HFFc6 (cell line): Measurements from ENCODE around the gene CD82. TPM values are rescaled to one million over a fixed set of nuclear protein-coding genes. Genes with fewer than 3 reads are reported as not detected.

ENCODE experiments used
- DNase-seq: peaks from one replicate; pipeline ENCODE4 v3.0.0-alpha.2; 2018
- H3K27ac Mint-ChIP-seq: 2 replicates; pipeline ENCODE4 v1.8.0; 2020; ENCODE audit warnings: mild to moderate bottlenecking, mixed read lengths
- H3K27me3 Mint-ChIP-seq: 2 replicates; pipeline ENCODE4 v1.8.0; 2021; ENCODE audit warnings: mild to moderate bottlenecking, moderate library complexity, mixed read lengths; ENCODE audit not compliant: insufficient read depth
- H3K36me3 Mint-ChIP-seq: 2 replicates; pipeline ENCODE4 v1.8.0; 2021; ENCODE audit warnings: low read depth, mixed read lengths
- H3K4me1 Mint-ChIP-seq: 2 replicates; pipeline ENCODE4 v1.8.0; 2020; ENCODE audit warnings: low read depth, mixed read lengths
- H3K4me3 Mint-ChIP-seq: 2 replicates; pipeline ENCODE4 v1.8.0; 2020; ENCODE audit warnings: mild to moderate bottlenecking, moderate library complexity, mixed read lengths
- H3K9me3 Mint-ChIP-seq: 2 replicates; pipeline ENCODE4 v1.8.0; 2020; ENCODE audit warnings: mild to moderate bottlenecking, mixed read lengths
- CTCF ChIP-seq: fragments of 200-600 bp; sonication (generic); IDR thresholded peaks from 2 replicates; pipeline ENCODE4 v1.5.0; 2021; ENCODE audit warnings: antibody characterized with exemption, mild to moderate bottlenecking
- total RNA-seq, 6 experiments: library from RNA; stranded (reverse); fragmentation: NEBNext Ultra II Directional; extraction: Animal tissue kit (Norgen Biotek cat#: 25700); gene quantifications; 2 replicates in 1 of 6; 3 replicates in 5 of 6; pipeline ENCODE4 v1.2.3, GENCODE V29; 2021

Gene CD82
- total RNA-seq, 6 experiments from 2014 or later, result 17.3 to 31.7 (median 20.7) TPM

GRCh38 chr11:44575962-44576361 lies 10.5 kb downstream of the CD82 start:
- no peak overlapping the region for H3K4me3 Mint-ChIP-seq
- no peak for DNase-seq
- no peak for TF ChIP-seq CTCF
- H3K27ac Mint-ChIP-seq, result peak overlapping the region; percentile 48
- H3K4me1 Mint-ChIP-seq, result peaks cover 45% of the 10 kb centered on the region
- H3K36me3 Mint-ChIP-seq, result no peaks in the 10 kb centered on the region
- H3K9me3 Mint-ChIP-seq, result no peaks in the 10 kb centered on the region
- H3K27me3 Mint-ChIP-seq, result no peaks in the 10 kb centered on the region; the same call in none of the 2 replicates

- H3K36me3 Mint-ChIP-seq, result no peaks in the 10 kb centered on the region
- peaks cover 42% of the 10 kb centered on the region for H3K4me1 Mint-ChIP-seq
- H3K9me3 Mint-ChIP-seq, result no peaks in the 10 kb centered on the region
- DNase-seq, result no peak
- no peaks in the 10 kb centered on the region; the same call in none of the 2 replicates for H3K27me3 Mint-ChIP-seq
- TF ChIP-seq CTCF, result no peak
- no peak overlapping the region for H3K27ac Mint-ChIP-seq
- no peak overlapping the region for H3K4me3 Mint-ChIP-seq
These were observed 11.2 kb downstream of the CD82 start for GRCh38 chr11:44576656-44577055.

- no peaks in the 10 kb centered on the region for H3K9me3 Mint-ChIP-seq
- TF ChIP-seq CTCF, result no peak
- H3K27ac Mint-ChIP-seq, result no peak overlapping the region
- DNase-seq, result no peak
- peaks cover 39% of the 10 kb centered on the region for H3K4me1 Mint-ChIP-seq
- no peak overlapping the region for H3K4me3 Mint-ChIP-seq
- no peaks in the 10 kb centered on the region; the same call in 1 of the 2 replicates for H3K36me3 Mint-ChIP-seq
- no peaks in the 10 kb centered on the region; the same call in none of the 2 replicates for H3K27me3 Mint-ChIP-seq
These were observed 11.9 kb downstream of the CD82 start for GRCh38 chr11:44577231-44577830.

- Mint-ChIP-seq H3K36me3 (peaks cover under 1% of the 10 kb centered on the region; the same call in 1 of the 2 replicates), H3K27me3 (no peaks in the 10 kb centered on the region; the same call in none of the 2 replicates), H3K4me1 (peaks cover 29% of the 10 kb centered on the region), H3K9me3 (peaks cover 6% of the 10 kb centered on the region), H3K27ac (no peak overlapping the region), H3K4me3 (no peak overlapping the region)
- no peak for TF ChIP-seq CTCF
- DNase-seq, result no peak
These were observed 12.8 kb downstream of the CD82 start for GRCh38 chr11:44578279-44578678.

GRCh38 chr11:44579302-44579761 lies 13.9 kb downstream of the CD82 start:
- Mint-ChIP-seq H3K27me3 (no peaks in the 10 kb centered on the region; the same call in none of the 2 replicates), H3K9me3 (peaks cover 11% of the 10 kb centered on the region), H3K4me3 (no peak overlapping the region), H3K27ac (no peak overlapping the region), H3K36me3 (peaks cover 6% of the 10 kb centered on the region), H3K4me1 (peaks cover 19% of the 10 kb centered on the region)
- DNase-seq, result no peak
- no peak for TF ChIP-seq CTCF
